HEK293 (cell line): ENCODE measurements around the gene C1QTNF12.

Experiments used
- CTCF ChIA-PET: fragments of 350-600 bp; formaldehyde crosslinking; extraction: SDS; loops from one replicate; lab custom pipeline; 2021; ENCODE audit warnings: antibody characterized with exemption; lab: Yijun Ruan, JAX
- POLR2A ChIA-PET: fragments of 300-600 bp; formaldehyde crosslinking; extraction: SDS; loops from one replicate; lab custom pipeline; 2020; ENCODE audit warnings: antibody characterized with exemption, inconsistent platforms; lab: Yijun Ruan, JAX
- H3K27ac ChIP-seq: fragments of 200-500 bp; sonication (Bioruptor generic); 2 replicates; pipeline ENCODE4 v1.5.1; 2014; ENCODE audit warnings: low read depth, low read length, control low read depth, inconsistent platforms; ENCODE audit errors: extremely low read depth
- H3K36me3 ChIP-seq, 2 experiments: fragments of 200-500 bp in 1 of 2; sonication (Bioruptor generic) in 1 of 2; 1 replicate in 1 of 2; 2 replicates in 1 of 2; pipeline ENCODE4 v1.5.1; 2014 to 2017; ENCODE audit warnings: inconsistent platforms in 2 of 2, low read length in 2 of 2; ENCODE audit not compliant: control insufficient read depth in 2 of 2, insufficient read depth in 1 of 2
- H3K4me1 ChIP-seq: fragments of 200-500 bp; sonication (Bioruptor generic); 2 replicates; pipeline ENCODE4 v1.5.1; 2014; ENCODE audit warnings: mild to moderate bottlenecking, low read length, inconsistent platforms; ENCODE audit not compliant: control insufficient read depth, insufficient read depth
- H3K4me3 ChIP-seq: 2 replicates; pipeline ENCODE4 v1.5.1; 2011; ENCODE audit warnings: low read depth, mild to moderate bottlenecking, control low read depth, low read length, moderate library complexity
- H3K9me3 ChIP-seq: fragments of 200-500 bp; sonication (Bioruptor generic); 2 replicates; pipeline ENCODE4 v1.5.1; 2014; ENCODE audit warnings: low read depth, low read length, inconsistent platforms; ENCODE audit not compliant: control insufficient read depth, insufficient read depth
- AEBP2 ChIP-seq: fragments of 450-650 bp; formaldehyde crosslinking; IDR thresholded peaks from 2 replicates; pipeline ENCODE4 v1.5.1; 2016; ENCODE audit warnings: missing biosample characterization, missing genetic modification characterization, borderline replicate concordance
- BCL11B ChIP-seq: fragments of 450-650 bp; formaldehyde crosslinking; IDR thresholded peaks from 2 replicates; pipeline ENCODE4 v1.5.1; 2016; ENCODE audit warnings: low read depth, missing biosample characterization, missing genetic modification characterization
- GLIS1 ChIP-seq: fragments of 450-650 bp; formaldehyde crosslinking; IDR thresholded peaks from 2 replicates; pipeline ENCODE4 v1.5.1; 2016; ENCODE audit warnings: missing biosample characterization, missing genetic modification characterization
- GLIS2 ChIP-seq: fragments of 450-650 bp; formaldehyde crosslinking; IDR thresholded peaks from 2 replicates; pipeline ENCODE4 v1.5.1; 2016; ENCODE audit warnings: missing biosample characterization, missing genetic modification characterization
- SCRT1 ChIP-seq: fragments of 450-650 bp; formaldehyde crosslinking; IDR thresholded peaks from 2 replicates; pipeline ENCODE4 v1.5.1; 2016; ENCODE audit warnings: missing biosample characterization, missing genetic modification characterization, borderline replicate concordance
- SCRT2 ChIP-seq: fragments of 450-650 bp; formaldehyde crosslinking; IDR thresholded peaks from 2 replicates; pipeline ENCODE4 v1.5.1; 2016; ENCODE audit warnings: missing biosample characterization, missing genetic modification characterization
- YY1 ChIP-seq: fragments of 450-650 bp; formaldehyde crosslinking; IDR thresholded peaks from 2 replicates; pipeline ENCODE4 v1.5.1; 2018; ENCODE audit warnings: missing biosample characterization, missing genetic modification characterization
- YY2 ChIP-seq: fragments of 450-650 bp; formaldehyde crosslinking; IDR thresholded peaks from 2 replicates; pipeline ENCODE4 v1.5.1; 2016; ENCODE audit warnings: missing biosample characterization, missing genetic modification characterization
- ZBTB17 ChIP-seq: fragments of 450-650 bp; formaldehyde crosslinking; IDR thresholded peaks from 2 replicates; pipeline ENCODE4 v1.5.1; 2016; ENCODE audit warnings: missing biosample characterization, missing genetic modification characterization
- ZNF132 ChIP-seq: fragments of 450-650 bp; formaldehyde crosslinking; IDR thresholded peaks from 2 replicates; pipeline ENCODE4 v1.5.1; 2017; ENCODE audit warnings: missing biosample characterization, missing genetic modification characterization, borderline replicate concordance
- ZNF157 ChIP-seq: fragments of 450-650 bp; formaldehyde crosslinking; IDR thresholded peaks from 2 replicates; pipeline ENCODE4 v1.5.1; 2016; ENCODE audit warnings: missing biosample characterization, missing genetic modification characterization
- ZNF19 ChIP-seq: fragments of 450-650 bp; formaldehyde crosslinking; IDR thresholded peaks from 2 replicates; pipeline ENCODE4; 2016; ENCODE audit warnings: missing biosample characterization, missing genetic modification characterization, low read depth
- ZNF23 ChIP-seq: fragments of 450-650 bp; formaldehyde crosslinking; IDR thresholded peaks from 2 replicates; pipeline ENCODE4 v1.5.1; 2016; ENCODE audit warnings: missing biosample characterization, missing genetic modification characterization, borderline replicate concordance
- ZNF274 ChIP-seq, 2 experiments: fragments of 200-500 bp in 1 of 2; fragments of 450-650 bp in 1 of 2; sonication (Bioruptor generic) in 1 of 2; formaldehyde crosslinking in 1 of 2; IDR thresholded peaks; 2 replicates each; pipeline versions ENCODE4 v1.5.1 to v1.6.1; 2014 to 2016; ENCODE audit warnings: borderline replicate concordance in 1 of 2, inconsistent platforms in 1 of 2, low read length in 1 of 2, missing biosample characterization in 1 of 2, missing genetic modification characterization in 1 of 2
- ZNF548 ChIP-seq: fragments of 450-650 bp; formaldehyde crosslinking; IDR thresholded peaks from 2 replicates; pipeline ENCODE4 v1.5.1; 2016; ENCODE audit warnings: missing biosample characterization, missing genetic modification characterization
- ZNF561 ChIP-seq: fragments of 450-650 bp; IDR thresholded peaks from 2 replicates; pipeline ENCODE4 v1.5.1; 2018; ENCODE audit warnings: missing biosample characterization, missing genetic modification characterization, borderline replicate concordance
- ZNF596 ChIP-seq: fragments of 450-650 bp; IDR thresholded peaks from 2 replicates; pipeline ENCODE4 v1.5.0; 2018; ENCODE audit warnings: missing biosample characterization, mild to moderate bottlenecking, missing genetic modification characterization, moderate library complexity
- ZNF610 ChIP-seq: fragments of 450-650 bp; formaldehyde crosslinking; IDR thresholded peaks from 2 replicates; pipeline ENCODE4 v1.5.1; 2016; ENCODE audit warnings: missing biosample characterization, missing genetic modification characterization, borderline replicate concordance
- ZNF660 ChIP-seq: fragments of 450-650 bp; IDR thresholded peaks from 2 replicates; pipeline ENCODE4 v1.5.1; 2018; ENCODE audit warnings: missing biosample characterization, mild to moderate bottlenecking, missing genetic modification characterization
- TF ChIP-seq, protein P1 (sequence below): fragments of 450-650 bp; formaldehyde crosslinking; IDR thresholded peaks from 2 replicates; pipeline ENCODE4 v1.5.1; 2016; ENCODE audit warnings: missing biosample characterization, missing genetic modification characterization
- TF ChIP-seq, protein P2 (sequence below): fragments of 450-650 bp; formaldehyde crosslinking; IDR thresholded peaks from 2 replicates; pipeline ENCODE4 v1.5.1; 2016; ENCODE audit warnings: missing biosample characterization, missing genetic modification characterization, low read depth
- TF ChIP-seq, protein P3 (sequence below): IDR thresholded peaks from 2 replicates; pipeline ENCODE4 v1.6.1; 2011; ENCODE audit warnings: mild to moderate bottlenecking, low read depth, low read length, borderline replicate concordance

C1QTNF12 gene

DNA sequence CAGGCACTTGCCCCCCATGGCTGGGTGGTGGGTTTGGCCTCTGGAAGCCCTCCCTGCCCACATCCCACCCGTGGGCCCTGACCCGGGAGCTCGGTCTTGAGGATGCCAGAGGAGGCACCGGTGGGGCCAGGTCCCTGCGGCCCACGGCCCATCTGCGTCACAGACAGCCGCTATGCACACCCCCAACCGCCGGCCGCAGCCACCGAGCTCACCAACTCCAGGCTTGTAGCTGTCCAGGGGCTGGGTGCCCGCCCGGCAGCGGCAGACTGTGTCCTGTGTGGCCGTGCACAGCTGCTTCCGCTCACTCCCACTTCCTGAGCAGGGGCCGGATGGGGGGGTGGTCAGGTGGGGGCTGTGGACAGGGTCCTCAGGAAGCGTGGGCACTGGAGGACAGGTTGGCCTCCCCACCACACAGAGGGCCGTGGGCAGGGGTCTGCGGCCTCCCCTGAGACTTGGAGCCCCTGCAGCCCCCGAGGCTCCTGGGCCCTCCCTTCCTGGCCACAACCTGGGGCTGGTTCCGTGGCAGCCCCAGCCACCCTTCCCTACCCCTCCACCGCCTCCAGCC lies 33.7 kb downstream of the C1QTNF12 start (continued):
- TF ChIP-seq ZNF274 (IDR thresholded peaks at IDR 0.05; ENCODE audit: low read length) = no peak
- no peak for TF ChIP-seq ZNF274 (tag by site-specific recombination; IDR thresholded peaks at IDR 0.05; ENCODE audit: borderline replicate concordance)
- TF ChIP-seq ZNF23 (tag by site-specific recombination) = no peak
- TF ChIP-seq ZNF548 (tag by site-specific recombination) = no peak
- TF ChIP-seq, all 188 proteins: peak for 1

DNA sequence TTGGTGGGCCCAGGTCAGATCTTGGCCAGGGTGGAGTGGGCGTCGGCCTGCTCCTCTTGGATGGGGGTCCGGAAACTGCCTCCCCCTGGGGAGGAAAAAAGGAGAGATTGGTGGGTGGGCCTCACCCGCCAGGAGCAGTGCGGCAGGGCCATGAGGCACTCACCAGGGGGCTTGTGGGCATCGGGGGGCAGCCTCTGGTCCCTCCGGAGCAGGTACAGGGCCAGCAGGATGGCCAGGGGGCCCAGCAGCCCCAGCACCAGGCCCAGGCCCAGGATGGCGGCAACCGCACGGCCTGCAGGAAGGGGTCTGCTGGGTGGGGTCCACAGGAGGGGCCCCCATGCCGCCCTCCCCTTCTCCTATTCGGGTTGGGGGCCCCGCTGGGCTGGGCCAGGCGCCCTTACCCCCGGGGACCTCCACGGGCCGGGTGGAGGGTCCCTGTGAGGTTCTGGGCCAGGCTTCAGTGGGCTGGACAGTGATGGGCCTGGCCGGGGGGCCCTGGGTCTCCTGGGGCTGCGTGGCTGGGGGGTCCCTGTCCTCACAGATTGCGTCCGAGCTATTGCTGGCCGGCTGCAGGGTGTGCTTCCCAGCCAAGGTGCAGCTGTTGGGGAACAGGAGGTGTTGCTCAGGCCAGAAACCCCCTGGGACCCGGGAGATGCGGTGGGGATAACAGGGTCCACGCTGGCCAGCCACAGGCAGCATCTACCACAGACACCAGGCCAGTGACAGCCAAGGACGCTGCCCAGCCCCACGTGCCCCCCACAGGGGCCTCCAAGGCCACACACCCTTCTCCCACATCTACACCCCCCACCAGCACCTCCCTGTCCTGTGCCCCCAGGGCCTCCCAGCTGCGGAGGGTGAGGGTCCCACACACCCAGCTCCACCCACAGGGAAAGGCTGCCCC lies 34.7 kb downstream of the C1QTNF12 start:
- H3K4me1 ChIP-seq = peaks cover 3% of the 10 kb centered on the region; the same call in 1 of the 2 replicates
- TF ChIP-seq, protein P1, sequence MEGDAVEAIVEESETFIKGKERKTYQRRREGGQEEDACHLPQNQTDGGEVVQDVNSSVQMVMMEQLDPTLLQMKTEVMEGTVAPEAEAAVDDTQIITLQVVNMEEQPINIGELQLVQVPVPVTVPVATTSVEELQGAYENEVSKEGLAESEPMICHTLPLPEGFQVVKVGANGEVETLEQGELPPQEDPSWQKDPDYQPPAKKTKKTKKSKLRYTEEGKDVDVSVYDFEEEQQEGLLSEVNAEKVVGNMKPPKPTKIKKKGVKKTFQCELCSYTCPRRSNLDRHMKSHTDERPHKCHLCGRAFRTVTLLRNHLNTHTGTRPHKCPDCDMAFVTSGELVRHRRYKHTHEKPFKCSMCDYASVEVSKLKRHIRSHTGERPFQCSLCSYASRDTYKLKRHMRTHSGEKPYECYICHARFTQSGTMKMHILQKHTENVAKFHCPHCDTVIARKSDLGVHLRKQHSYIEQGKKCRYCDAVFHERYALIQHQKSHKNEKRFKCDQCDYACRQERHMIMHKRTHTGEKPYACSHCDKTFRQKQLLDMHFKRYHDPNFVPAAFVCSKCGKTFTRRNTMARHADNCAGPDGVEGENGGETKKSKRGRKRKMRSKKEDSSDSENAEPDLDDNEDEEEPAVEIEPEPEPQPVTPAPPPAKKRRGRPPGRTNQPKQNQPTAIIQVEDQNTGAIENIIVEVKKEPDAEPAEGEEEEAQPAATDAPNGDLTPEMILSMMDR (tag by site-specific recombination) = no peak
- TF ChIP-seq ZNF19 (tag by site-specific recombination) (no peak), ZBTB17 (tag by site-specific recombination) (no peak), ZNF561 (no peak), YY2 (no peak), GLIS1 (tag by site-specific recombination) (0 out of 2 replicates have a peak, but pooled peaks have one; percentile 7), GLIS2 (tag by site-specific recombination) (peak; percentile 59; the same call in 1 of the 2 replicates), ZNF132 (tag by site-specific recombination) (no peak), ZNF596 (tag by site-specific recombination) (no peak), ZNF610 (tag by site-specific recombination) (no peak)
- TF ChIP-seq, protein P2, sequence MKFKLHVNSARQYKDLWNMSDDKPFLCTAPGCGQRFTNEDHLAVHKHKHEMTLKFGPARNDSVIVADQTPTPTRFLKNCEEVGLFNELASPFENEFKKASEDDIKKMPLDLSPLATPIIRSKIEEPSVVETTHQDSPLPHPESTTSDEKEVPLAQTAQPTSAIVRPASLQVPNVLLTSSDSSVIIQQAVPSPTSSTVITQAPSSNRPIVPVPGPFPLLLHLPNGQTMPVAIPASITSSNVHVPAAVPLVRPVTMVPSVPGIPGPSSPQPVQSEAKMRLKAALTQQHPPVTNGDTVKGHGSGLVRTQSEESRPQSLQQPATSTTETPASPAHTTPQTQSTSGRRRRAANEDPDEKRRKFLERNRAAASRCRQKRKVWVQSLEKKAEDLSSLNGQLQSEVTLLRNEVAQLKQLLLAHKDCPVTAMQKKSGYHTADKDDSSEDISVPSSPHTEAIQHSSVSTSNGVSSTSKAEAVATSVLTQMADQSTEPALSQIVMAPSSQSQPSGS (tag by site-specific recombination) = no peak
- no peak overlapping the region for H3K27ac ChIP-seq
- peaks cover 0 to 16% of the 10 kb centered on the region in 2 experiments; a peak in 1 of 3 replicates for H3K36me3 ChIP-seq
- no peak overlapping the region for H3K4me3 ChIP-seq
- ChIA-PET CTCF (interaction anchor here (0.6 kb wide), 1 partner anchor 13 kb away, joined by 3 read pairs; no protein-coding TSS in a partner anchor), POLR2A (interaction anchor here (1.0 kb wide), 1 partner anchor 28 kb away, joined by 4 read pairs; no protein-coding TSS in a partner anchor)
- H3K9me3 ChIP-seq = no peaks in the 10 kb centered on the region

DNA sequence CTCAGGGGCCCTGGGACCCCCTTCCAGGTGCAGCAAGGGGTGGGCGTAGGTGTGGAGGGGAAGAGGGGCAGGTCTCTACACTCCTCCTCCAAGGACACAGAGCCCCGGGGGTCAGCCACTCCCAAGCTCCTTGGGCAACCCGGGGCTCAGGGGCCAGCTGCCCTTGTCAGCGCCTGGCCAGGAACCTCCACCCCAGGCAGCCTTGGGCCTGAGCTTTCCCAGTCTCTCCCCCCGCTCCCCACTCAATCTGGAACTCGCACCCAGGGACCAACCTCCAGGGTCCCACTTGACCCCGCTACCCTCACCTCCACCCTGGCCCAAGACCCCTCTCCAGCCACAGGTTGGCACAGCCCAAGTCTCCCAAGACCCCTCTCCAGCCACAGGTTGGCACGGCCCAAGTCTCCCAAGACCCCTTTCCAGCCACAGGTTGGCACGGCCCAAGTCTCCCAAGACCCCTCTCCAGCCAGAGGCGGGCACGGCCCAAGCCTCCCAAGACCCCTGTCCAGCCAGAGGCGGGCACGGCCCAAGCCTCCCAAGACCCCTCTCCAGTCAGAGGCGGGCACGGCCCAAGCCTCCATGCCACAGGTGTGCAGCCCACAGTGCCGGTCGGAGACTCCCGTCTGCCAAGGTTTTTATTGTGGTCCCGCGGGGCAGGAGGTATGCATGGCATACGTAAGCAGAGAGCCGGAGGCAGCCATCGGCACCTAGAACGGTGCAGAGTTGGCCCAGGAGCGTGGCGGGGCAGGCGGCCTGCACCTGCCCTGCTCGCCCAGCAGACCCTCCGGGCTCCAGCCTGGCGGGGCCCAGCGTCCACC lies 35.6 kb downstream of the C1QTNF12 start:
- ChIA-PET POLR2A (no interaction called here), CTCF (interaction anchor here (0.6 kb wide), 1 partner anchor 89 kb away, joined by 4 read pairs; no protein-coding TSS in a partner anchor)
- H3K9me3 ChIP-seq = no peaks in the 10 kb centered on the region
- H3K36me3 ChIP-seq = peaks cover 0 to 8% of the 10 kb centered on the region in 2 experiments; a peak in 1 of 3 replicates
- H3K27ac ChIP-seq = no peak overlapping the region
- no peak overlapping the region for H3K4me3 ChIP-seq
- H3K4me1 ChIP-seq = peaks cover 3% of the 10 kb centered on the region; the same call in 1 of the 2 replicates
- TF ChIP-seq BCL11B (tag by site-specific recombination) (peak; percentile 54; the same call in 1 of the 2 replicates), ZNF660 (tag by site-specific recombination) (no peak), SCRT1 (tag by site-specific recombination) (peak; percentile 46; the same call in 1 of the 2 replicates), SCRT2 (tag by site-specific recombination) (peak; percentile 64), ZNF157 (tag by site-specific recombination) (no peak), YY1 (tag by site-specific recombination) (no peak), AEBP2 (tag by site-specific recombination) (no peak)
- TF ChIP-seq, protein P3, sequence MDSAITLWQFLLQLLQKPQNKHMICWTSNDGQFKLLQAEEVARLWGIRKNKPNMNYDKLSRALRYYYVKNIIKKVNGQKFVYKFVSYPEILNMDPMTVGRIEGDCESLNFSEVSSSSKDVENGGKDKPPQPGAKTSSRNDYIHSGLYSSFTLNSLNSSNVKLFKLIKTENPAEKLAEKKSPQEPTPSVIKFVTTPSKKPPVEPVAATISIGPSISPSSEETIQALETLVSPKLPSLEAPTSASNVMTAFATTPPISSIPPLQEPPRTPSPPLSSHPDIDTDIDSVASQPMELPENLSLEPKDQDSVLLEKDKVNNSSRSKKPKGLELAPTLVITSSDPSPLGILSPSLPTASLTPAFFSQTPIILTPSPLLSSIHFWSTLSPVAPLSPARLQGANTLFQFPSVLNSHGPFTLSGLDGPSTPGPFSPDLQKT = no peak
